ENCODE data around the gene DYNLT2. TPM values are rescaled to one million over a fixed set of nuclear protein-coding genes. Genes with fewer than 3 reads are reported as not detected.
A peak's percentile ranks its signal among the peaks of the same experiment; 100 is the strongest.

DYNLT2 gene
- total and polyA plus RNA-seq, 2 of the 13 experiments (the other 11 are each of a cell fraction or from before 2014, with no cell fraction given) = 2.1 to 4.3 TPM

GRCh38 chr6:169789944-169790927 is 38.9 kb upstream of the DYNLT2 start (continued):
- TF ChIP-seq ZBTB43 (CRISPR knock-in tag; conservative IDR thresholded peaks at IDR 0.05) (no peak), ZNF17 (CRISPR knock-in tag; IDR thresholded peaks at IDR 0.05) (no peak; the same call in 1 of the 2 replicates), GABPB1 (CRISPR knock-in tag; IDR thresholded peaks at IDR 0.05) (peak; percentile 82; the same call in 1 of the 2 replicates), ZNF574 (CRISPR knock-in tag; IDR thresholded peaks at IDR 0.05) (peak; percentile 77), KLF13 (CRISPR knock-in tag; IDR thresholded peaks at IDR 0.05) (no peak), FOXK1 (CRISPR knock-in tag; IDR thresholded peaks at IDR 0.05; ENCODE audit: borderline replicate concordance, low read depth) (no peak), ZNF639 (CRISPR knock-in tag; conservative IDR thresholded peaks at IDR 0.05) (no peak; the same call in 1 of the 2 replicates), HNRNPL (IDR thresholded peaks at IDR 0.05; ENCODE audit: low read depth, low read length) (peak; percentile 73; the same call in 1 of the 2 replicates), MZF1 (CRISPR knock-in tag; IDR thresholded peaks at IDR 0.05; ENCODE audit: borderline replicate concordance) (no peak; the same call in 1 of the 2 replicates), RFXAP (CRISPR knock-in tag; IDR thresholded peaks at IDR 0.05; ENCODE audit: borderline replicate concordance) (no peak; the same call in 1 of the 2 replicates), MLLT10 (CRISPR knock-in tag; IDR thresholded peaks at IDR 0.05) (no peak), ZNF451 (CRISPR knock-in tag; IDR thresholded peaks at IDR 0.05) (peak; percentile 81), SRY (CRISPR knock-in tag; IDR thresholded peaks at IDR 0.05) (peak; percentile 81), ZBTB33 (CRISPR knock-in tag; IDR thresholded peaks at IDR 0.05) (no peak), PCBP2 (optimal IDR thresholded peaks at IDR 0.05; ENCODE audit: low read depth, low read length, poor library complexity, severe bottlenecking) (no peak), ZNF790 (CRISPR knock-in tag; IDR thresholded peaks at IDR 0.05; ENCODE audit: borderline replicate concordance) (peak; percentile 78; the same call in 1 of the 2 replicates), TARDBP (CRISPR knock-in tag; IDR thresholded peaks at IDR 0.05) (0 out of 2 replicates have a peak, but pooled peaks have one; percentile 50), ZFYVE20 (CRISPR knock-in tag; IDR thresholded peaks at IDR 0.05; ENCODE audit: borderline replicate concordance, low read depth) (no peak), ZNF556 (CRISPR knock-in tag; IDR thresholded peaks at IDR 0.05; ENCODE audit: borderline replicate concordance) (peak; percentile 60; the same call in 1 of the 2 replicates), EHMT2 (IDR thresholded peaks at IDR 0.05; ENCODE audit: borderline replicate concordance, low read depth, low read length) (no peak)

All from HepG2 (cell line).